GM23338 (cell line): ENCODE results near the gene RAPGEF3. TPM values are rescaled to one million over a fixed set of nuclear protein-coding genes. Genes with fewer than 3 reads are reported as not detected.

Experiments
- ATAC-seq: fragments of 200-7000 bp; cut with Tn5 transposase; 3 replicates; pipeline ENCODE4 v1.9.1; 2020
- DNase-seq: peaks from one replicate; pipeline ENCODE4 v3.0.0-alpha.2; 2015; ENCODE audit warnings: low spot score
- H2AFZ ChIP-seq: fragments of 200-600 bp; sonication (generic); 2 replicates; pipeline ENCODE4 v1.8.0; 2016; ENCODE audit warnings: antibody characterized with exemption, mild to moderate bottlenecking, moderate library complexity
- H3F3A ChIP-seq: fragments of 200-600 bp; sonication (generic); replicated peaks from 2 replicates; pipeline ENCODE4 v1.8.0; 2017; ENCODE audit warnings: antibody characterized with exemption, mixed run types, low read depth
- H3K27ac ChIP-seq: fragments of 200-600 bp; sonication (generic); 2 replicates; pipeline ENCODE4 v1.6.1; 2016; ENCODE audit warnings: low read depth
- H3K27me3 ChIP-seq: fragments of 200-600 bp; sonication (generic); 2 replicates; pipeline ENCODE4 v1.8.0; 2016; ENCODE audit warnings: mild to moderate bottlenecking, mixed run types, moderate library complexity; ENCODE audit not compliant: insufficient read depth
- H3K36me3 ChIP-seq: fragments of 200-600 bp; sonication (generic); 2 replicates; pipeline ENCODE4 v1.8.0; 2016; ENCODE audit warnings: mild to moderate bottlenecking; ENCODE audit not compliant: insufficient read depth
- H3K4me1 ChIP-seq: fragments of 200-600 bp; sonication (generic); 2 replicates; pipeline ENCODE4 v1.8.0; 2016; ENCODE audit warnings: mild to moderate bottlenecking, moderate library complexity; ENCODE audit not compliant: insufficient read depth
- H3K4me2 ChIP-seq: fragments of 200-600 bp; sonication (generic); 2 replicates; pipeline ENCODE4 v1.7.1; 2017; ENCODE audit warnings: mixed run types
- H3K4me3 ChIP-seq: fragments of 200-600 bp; sonication (generic); 2 replicates; pipeline ENCODE4 v1.6.1; 2016; ENCODE audit warnings: mixed run types
- H3K79me2 ChIP-seq: fragments of 200-600 bp; sonication (generic); replicated peaks from 2 replicates; pipeline ENCODE4 v1.8.0; 2017; ENCODE audit warnings: mild to moderate bottlenecking; ENCODE audit not compliant: insufficient read depth
- H3K9me2 ChIP-seq: fragments of 200-600 bp; sonication (generic); 2 replicates; pipeline ENCODE4 v1.8.0; 2017; ENCODE audit not compliant: insufficient read depth
- H4K20me1 ChIP-seq: fragments of 200-600 bp; sonication (generic); replicated peaks from 2 replicates; pipeline ENCODE4 v1.8.0; 2017; ENCODE audit warnings: mild to moderate bottlenecking; ENCODE audit not compliant: insufficient read depth
- H3K27ac Mint-ChIP-seq: 2 replicates; pipeline ENCODE4 v1.8.0; 2020; ENCODE audit warnings: inconsistent platforms, mild to moderate bottlenecking, moderate library complexity, mixed read lengths
- H3K27me3 Mint-ChIP-seq: 3 replicates; pipeline ENCODE4 v1.8.0; 2022; ENCODE audit warnings: low read depth, mild to moderate bottlenecking, moderate library complexity, mixed read lengths, inconsistent platforms; ENCODE audit not compliant: insufficient read depth, poor library complexity
- H3K36me3 Mint-ChIP-seq: 3 replicates; pipeline ENCODE4 v1.8.0; 2021; ENCODE audit warnings: low read depth, mild to moderate bottlenecking, inconsistent platforms, moderate library complexity, mixed read lengths
- H3K4me1 Mint-ChIP-seq: 3 replicates; pipeline ENCODE4 v1.8.0; 2020; ENCODE audit warnings: mild to moderate bottlenecking, inconsistent platforms, mixed read lengths
- H3K4me3 Mint-ChIP-seq: 3 replicates; pipeline ENCODE4 v1.8.0; 2021; ENCODE audit warnings: moderate library complexity, mild to moderate bottlenecking, inconsistent platforms, mixed read lengths
- H3K9me3 Mint-ChIP-seq: 3 replicates; pipeline ENCODE4 v1.8.0; 2020; ENCODE audit warnings: moderate library complexity, mild to moderate bottlenecking, inconsistent platforms, mixed read lengths
- CREB1 ChIP-seq: fragments of 250-450 bp; sonication (Bioruptor Pico); IDR thresholded peaks from 2 replicates; pipeline ENCODE4 v1.5.0; 2020; ENCODE audit warnings: low read depth, mild to moderate bottlenecking, moderate library complexity
- ETS1 ChIP-seq: IDR thresholded peaks from 2 replicates; pipeline ENCODE4 v1.6.1; 2016; ENCODE audit warnings: antibody characterized with exemption
- EZH2 ChIP-seq: fragments of 200-600 bp; sonication (generic); IDR thresholded peaks from one replicate; pipeline ENCODE4 v1.8.0; 2017; ENCODE audit warnings: antibody characterized with exemption, mild to moderate bottlenecking, low read depth; ENCODE audit not compliant: unreplicated experiment
- JUNB ChIP-seq: IDR thresholded peaks from one replicate; pipeline ENCODE4 v1.6.1; 2016; ENCODE audit warnings: antibody characterized with exemption; ENCODE audit not compliant: unreplicated experiment
- NANOG ChIP-seq: IDR thresholded peaks from 2 replicates; pipeline ENCODE4 v1.6.1; 2016; ENCODE audit warnings: antibody characterized with exemption, borderline replicate concordance
- POLR2AphosphoS5 ChIP-seq: IDR thresholded peaks from 2 replicates; pipeline ENCODE4 v1.6.1; 2016; ENCODE audit warnings: antibody characterized with exemption, low read depth
- REST ChIP-seq: IDR thresholded peaks from one replicate; pipeline ENCODE4 v1.6.1; 2018; ENCODE audit warnings: antibody characterized with exemption; ENCODE audit not compliant: unreplicated experiment
- STAT1 ChIP-seq: IDR thresholded peaks from one replicate; pipeline ENCODE4 v1.6.1; 2016; ENCODE audit warnings: antibody characterized with exemption; ENCODE audit not compliant: unreplicated experiment
- ZNF114 ChIP-seq: fragments of 250-450 bp; sonication (Bioruptor Pico); IDR thresholded peaks from 2 replicates; pipeline ENCODE4 v1.5.0; 2020; ENCODE audit warnings: mild to moderate bottlenecking, moderate library complexity
- ZNF331 ChIP-seq: fragments of 250-450 bp; sonication (Bioruptor Pico); IDR thresholded peaks from 2 replicates; pipeline ENCODE4 v1.5.0; 2020; ENCODE audit warnings: low read depth, mild to moderate bottlenecking, moderate library complexity
- ZNF462 ChIP-seq: fragments of 250-450 bp; sonication (Bioruptor Pico); IDR thresholded peaks from 2 replicates; pipeline ENCODE4 v1.5.0; 2020; ENCODE audit warnings: mild to moderate bottlenecking, moderate library complexity
- polyA plus RNA-seq: library from polyadenylated mRNA; unstranded; fragments of >200 nt; fragmentation: Nextera tagmentation; extraction: Ambion mirVana; gene quantifications from 2 replicates; pipeline ENCODE4 v1.2.1, GENCODE V29; 2016
- total RNA-seq: library from RNA; depleted of rRNA; stranded (reverse); fragments of >200 nt; shearing (Covaris generic); gene quantifications from 2 replicates; pipeline ENCODE4 v1.2.3, GENCODE V29; 2014

RAPGEF3 gene
- total and polyA plus RNA-seq, 2 experiments from 2014 or later, result 2.3 to 11.8 TPM

GRCh38 chr12:47774663-47775062, 16.0 kb upstream of the RAPGEF3 start:
- Histone ChIP-seq H3K4me1 (peaks cover 37% of the 10 kb centered on the region), H2AFZ (no peak overlapping the region), H3K4me2 (no peak overlapping the region), H3K9me2 (no peaks in the 10 kb centered on the region), H3K27ac (no peak overlapping the region), H3F3A (peaks cover 15% of the 10 kb centered on the region), H3K4me3 (no peak overlapping the region), H3K27me3 (peaks cover 17% of the 10 kb centered on the region), H3K79me2 (no peaks in the 10 kb centered on the region), H3K36me3 (no peaks in the 10 kb centered on the region), H4K20me1 (no peaks in the 10 kb centered on the region)
- Mint-ChIP-seq H3K9me3 (no peaks in the 10 kb centered on the region), H3K4me3 (peak overlapping the region; percentile 90), H3K36me3 (no peaks in the 10 kb centered on the region), H3K27ac (no peak overlapping the region), H3K4me1 (peaks cover 48% of the 10 kb centered on the region), H3K27me3 (peaks cover 20% of the 10 kb centered on the region)
- TF ChIP-seq ETS1, result no peak
- no peak for TF ChIP-seq CREB1 (CRISPR knock-in tag)
- no peak for TF ChIP-seq ZNF462 (CRISPR knock-in tag)
- TF ChIP-seq JUNB, result no peak
- TF ChIP-seq ZNF331 (CRISPR knock-in tag), result no peak
- no peak for TF ChIP-seq POLR2AphosphoS5
- no peak for TF ChIP-seq EZH2
- TF ChIP-seq STAT1, result no peak
- TF ChIP-seq REST, result no peak
- TF ChIP-seq NANOG, result no peak
- TF ChIP-seq ZNF114 (CRISPR knock-in tag), result no peak
- DNase-seq (no peak), ATAC-seq (no peak)
